ENCODE data around the gene FCRL4.

The FCRL4 gene

GRCh38 chr1:157597959-157598667 lies at the start of gene FCRL4:
Gene FCRL4, minus strand, starts transcription at chr1:157598085. Its CDS starts 141 bp downstream, at chr1:157597944.
- no peak for DNase-seq

GRCh38 chr1:157646144-157646543 lies 48.3 kb upstream of the FCRL4 start:
- DNase-seq = no peak

- no peak for DNase-seq
These were observed 43.3 kb upstream of the FCRL4 start for GRCh38 chr1:157641177-157641576.

- no peak for DNase-seq
These were observed 41.9 kb upstream of the FCRL4 start for GRCh38 chr1:157639800-157640199.

- DNase-seq = no peak
These were observed 30.9 kb upstream of the FCRL4 start for GRCh38 chr1:157628773-157629172.

GRCh38 chr1:157626099-157626498 lies 28.2 kb upstream of the FCRL4 start:
- peak; percentile 37 for DNase-seq

GRCh38 chr1:157624471-157624870 lies 26.6 kb upstream of the FCRL4 start:
- DNase-seq = no peak

- DNase-seq = no peak
These were observed 24.6 kb upstream of the FCRL4 start for GRCh38 chr1:157622471-157622870.

GRCh38 chr1:157618190-157618589 lies 20.3 kb upstream of the FCRL4 start:
- no peak for DNase-seq

- no peak for DNase-seq
These were observed 2.4 kb upstream of the FCRL4 start for GRCh38 chr1:157600236-157600635.

- DNase-seq = no peak
These were observed 1.5 kb downstream of the FCRL4 start for GRCh38 chr1:157596384-157596783.

GRCh38 chr1:157595356-157595755 lies 2.5 kb downstream of the FCRL4 start:
- DNase-seq = no peak

GRCh38 chr1:157585984-157586383 lies 11.9 kb downstream of the FCRL4 start:
- DNase-seq = no peak

- no peak for DNase-seq
These were observed 13.4 kb downstream of the FCRL4 start for GRCh38 chr1:157584503-157584902.

GRCh38 chr1:157580828-157581210 lies 17.1 kb downstream of the FCRL4 start:
- DNase-seq = no peak

- DNase-seq = peak; percentile 18
These were observed 17.6 kb downstream of the FCRL4 start for GRCh38 chr1:157580179-157580827.

GRCh38 chr1:157577420-157577819 lies 20.5 kb downstream of the FCRL4 start:
- no peak for DNase-seq

GRCh38 chr1:157575744-157576143 lies 22.1 kb downstream of the FCRL4 start:
- DNase-seq = no peak

GRCh38 chr1:157574836-157575235 lies 23.0 kb downstream of the FCRL4 start:
- no peak for DNase-seq

GRCh38 chr1:157566484-157567300 lies 31.2 kb downstream of the FCRL4 start:
- DNase-seq = no peak

GRCh38 chr1:157562515-157562914 lies 35.4 kb downstream of the FCRL4 start:
- no peak for DNase-seq

- no peak for DNase-seq
These were observed 39.8 kb downstream of the FCRL4 start for GRCh38 chr1:157558119-157558518.
